ENCODE data around the gene BAK1. TPM values are rescaled to one million over a fixed set of nuclear protein-coding genes. Genes with fewer than 3 reads are reported as not detected.

The BAK1 gene
- total and polyA plus RNA-seq, 2 of the 4 experiments (the other 2 are of a cell fraction): 12.0 to 19.0 TPM

DNA sequence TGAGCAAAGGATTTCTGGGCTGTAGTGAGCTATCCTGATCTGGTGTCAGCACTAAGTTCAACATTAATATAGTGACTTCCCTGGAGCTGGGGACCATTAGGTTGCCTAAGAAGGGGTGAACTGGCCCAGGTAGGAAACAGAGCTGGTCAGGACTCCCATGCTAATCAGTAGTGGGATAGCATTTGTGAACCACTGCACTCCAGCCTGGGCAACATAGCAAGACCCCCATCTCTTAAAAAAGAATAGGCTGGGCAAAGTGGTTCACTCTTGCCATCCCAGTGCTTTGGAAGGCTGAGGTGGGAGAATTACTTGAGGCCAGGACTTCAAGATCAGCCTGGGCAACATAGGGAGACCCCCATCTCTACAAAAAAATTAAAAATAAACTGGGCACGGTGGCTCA is 39.3 kb downstream of the BAK1 start:
- Histone ChIP-seq H2BK20ac (ENCODE audit: low read depth, low read length) (no peak overlapping the region), H4K8ac (ENCODE audit: low read depth in 2 of 2, low read length in 2 of 2) (no peak overlapping the region), H3K9me3 (ENCODE audit: control insufficient read depth, insufficient read depth, low read length) (no peaks in the 10 kb centered on the region), H3K27ac (ENCODE audit: insufficient read depth, low read length) (no peak overlapping the region), H3K4me2 (ENCODE audit: low read depth, low read length) (no peak overlapping the region), H4K20me1 (ENCODE audit: insufficient read depth, low read length) (no peaks in the 10 kb centered on the region), H2BK15ac (ENCODE audit: low read depth, low read length) (no peak overlapping the region), H2AFZ (replicated peaks; ENCODE audit: low read length, poor library complexity) (no peak overlapping the region), H2AK9ac (replicated peaks; ENCODE audit: low read depth, low read length, poor library complexity) (no peak overlapping the region), H4K91ac (ENCODE audit: insufficient read depth, low read depth, low read length) (no peak overlapping the region), H3K4ac (ENCODE audit: low read depth, low read length) (no peak overlapping the region), H3K14ac (replicated peaks; ENCODE audit: low read depth, low read length) (no peak overlapping the region), H3K36me3 (ENCODE audit: control insufficient read depth, insufficient read depth, low read length) (no peaks in the 10 kb centered on the region), H4K5ac (ENCODE audit: low read depth, low read length) (no peak overlapping the region), H2BK5ac (ENCODE audit: low read depth, low read length, poor library complexity, severe bottlenecking) (no peak overlapping the region), H2AK5ac (ENCODE audit: low read depth, low read length) (no peak overlapping the region), H3K23ac (ENCODE audit: low read depth, low read length) (no peak overlapping the region), H3K4me3 (ENCODE audit: insufficient read depth, low read depth, low read length) (no peak overlapping the region), H3K9ac (ENCODE audit: low read depth, low read length) (no peak overlapping the region), H3K79me1 (ENCODE audit: low read depth in 1 of 2, low read length in 2 of 2) (no peaks in the 10 kb centered on the region), H2BK120ac (ENCODE audit: low read depth, low read length) (no peak overlapping the region), H3K56ac (ENCODE audit: extremely low read depth, insufficient read depth, low read length) (no peak overlapping the region), H3K4me1 (ENCODE audit: control insufficient read depth, insufficient read depth, low read length) (no peaks in the 10 kb centered on the region), H3K27me3 (ENCODE audit: control insufficient read depth, insufficient read depth, low read length) (peaks cover 11% of the 10 kb centered on the region), H3K18ac (ENCODE audit: low read depth, low read length) (no peak overlapping the region), H3K9me1 (ENCODE audit: insufficient read depth, low read length) (no peaks in the 10 kb centered on the region)
- DNase-seq: no peak
- WGBS, 2 experiments (ENCODE audit: extremely low coverage in 2 of 2, insufficient read length in 1 of 2): no CpG with 5 or more reads among the region's 1 CpG
- TF ChIP-seq RAD21 (IDR thresholded peaks at IDR 0.05; ENCODE audit: low read length): no peak
- TF ChIP-seq, protein P1, sequence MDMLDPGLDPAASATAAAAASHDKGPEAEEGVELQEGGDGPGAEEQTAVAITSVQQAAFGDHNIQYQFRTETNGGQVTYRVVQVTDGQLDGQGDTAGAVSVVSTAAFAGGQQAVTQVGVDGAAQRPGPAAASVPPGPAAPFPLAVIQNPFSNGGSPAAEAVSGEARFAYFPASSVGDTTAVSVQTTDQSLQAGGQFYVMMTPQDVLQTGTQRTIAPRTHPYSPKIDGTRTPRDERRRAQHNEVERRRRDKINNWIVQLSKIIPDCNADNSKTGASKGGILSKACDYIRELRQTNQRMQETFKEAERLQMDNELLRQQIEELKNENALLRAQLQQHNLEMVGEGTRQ (IDR thresholded peaks at IDR 0.05; ENCODE audit: low read depth, low read length): no peak
- no peak for TF ChIP-seq CHD1 (IDR thresholded peaks at IDR 0.05; ENCODE audit: low read depth, low read length)
- no peak for TF ChIP-seq FOS (IDR thresholded peaks at IDR 0.05; ENCODE audit: low read depth, low read length)
- no peak for TF ChIP-seq MAFK (IDR thresholded peaks at IDR 0.05; ENCODE audit: low read depth, low read length)
- TF ChIP-seq CEBPB (IDR thresholded peaks at IDR 0.05; ENCODE audit: low read depth, low read length): no peak
- no peak for TF ChIP-seq POLR2A (IDR thresholded peaks at IDR 0.05; ENCODE audit: low read depth, low read length)
- TF ChIP-seq RCOR1 (IDR thresholded peaks at IDR 0.05; ENCODE audit: insufficient replicate concordance, low read length): no peak
- TF ChIP-seq SMC3 (IDR thresholded peaks at IDR 0.05; ENCODE audit: low read depth, low read length): no peak
- no peak for TF ChIP-seq BHLHE40 (IDR thresholded peaks at IDR 0.05; ENCODE audit: low read depth, low read length)
- intact Hi-C loops (cut with micrococcal nuclease) (no loop called here), in situ Hi-C loops (cut with MboI; ENCODE audit: low sequenced_read_pairs) (no loop called here), dilution Hi-C loops (cut with HindIII; ENCODE audit: low sequenced_read_pairs, unreplicated experiment) (no loop called here)
- ChIA-PET CTCF (no interaction called here), POLR2A (ENCODE audit: unreplicated experiment) (no interaction called here)
- ATAC-seq (ENCODE audit: low read depth): no peak
- BruUV-seq (replicated peaks): no TSS peak
